Kidney (tissue), 14 donors: ENCODE results near the gene CELF1. TPM values are rescaled to one million over a fixed set of nuclear protein-coding genes. Genes with fewer than 3 reads are reported as not detected.
A peak's percentile ranks its signal among the peaks of the same experiment; 100 is the strongest.

Experiments used
- DNase-seq, 5 donors: peaks; one replicate each; pipeline ENCODE4 v3.0.0-alpha.2; 2013 to 2020
- FAIRE-seq: peaks from 2 replicates; lab custom pipeline; 2012; peaks lifted over from hg19 to GRCh38; lab: Jason Lieb, UNC
- H3K27ac ChIP-seq, 2 donors: one replicate each; pipeline ENCODE4 v1.7.0; 2013; ENCODE audit warnings: low read depth in 2 of 2, low read length in 2 of 2, inconsistent platforms in 1 of 2
- H3K27me3 ChIP-seq: one replicate; pipeline ENCODE4 v1.7.1; 2013; ENCODE audit warnings: low read length, inconsistent platforms; ENCODE audit not compliant: control insufficient read depth, insufficient read depth
- H3K36me3 ChIP-seq, 3 donors: one replicate each; pipeline versions ENCODE4 v1.7.0 to v1.7.1; 2013; ENCODE audit warnings: low read length in 3 of 3, control low read depth in 1 of 3, inconsistent platforms in 1 of 3; ENCODE audit not compliant: insufficient read depth in 3 of 3, control insufficient read depth in 2 of 3
- H3K4me1 ChIP-seq, 3 donors: one replicate each; pipeline versions ENCODE4 v1.7.0 to v1.7.1; 2013; ENCODE audit warnings: low read length in 3 of 3, inconsistent platforms in 1 of 3, low read depth in 1 of 3; ENCODE audit not compliant: control insufficient read depth in 2 of 3, insufficient read depth in 2 of 3
- H3K4me3 ChIP-seq, 3 donors: one replicate each; pipeline versions ENCODE4 v1.7.0 to v1.8.1; 2013; ENCODE audit warnings: low read length in 3 of 3, control low read depth in 1 of 3, inconsistent platforms in 1 of 3
- H3K9ac ChIP-seq, 3 donors: one replicate each; pipeline versions ENCODE4 v1.7.0 to v1.7.1; 2013; ENCODE audit warnings: low read length in 3 of 3, control low read depth in 1 of 3, inconsistent platforms in 1 of 3
- H3K9me3 ChIP-seq, 3 donors: one replicate each; pipeline versions ENCODE4 v1.7.0 to v1.7.1; 2013; ENCODE audit warnings: low read length in 3 of 3, control low read depth in 1 of 3, inconsistent platforms in 1 of 3; ENCODE audit not compliant: control insufficient read depth in 2 of 3, insufficient read depth in 1 of 3
- CTCF ChIP-seq: IDR thresholded peaks from 3 replicates; pipeline ENCODE4 v1.5.1; 2012; ENCODE audit warnings: mild to moderate bottlenecking, moderate library complexity, borderline replicate concordance; ENCODE audit not compliant: insufficient read depth; ENCODE audit errors: extremely low read depth
- intact Hi-C: fragments of 100-400 bp; cut with DNase I; formaldehyde crosslinking; loops from one replicate; pipeline ENCODE4 v1.11.1; 2022
- polyA plus RNA-seq: library from polyadenylated mRNA; stranded (reverse); fragments of 350-450 nt; fragmentation: Illumina TruSeq; extraction: RNeasy Lipid Tissue Mini Kit (QIAGEN cat#74804); gene quantifications from one replicate; pipeline ENCODE4 v1.2.3, GENCODE V29; 2014; ENCODE audit warnings: low read depth, low replicate concordance; ENCODE audit not compliant: insufficient read depth
- total RNA-seq: library from RNA; stranded (reverse); fragmentation: NEBNext Ultra II Directional; extraction: Animal tissue kit (Norgen Biotek cat#: 25700); gene quantifications from one replicate; pipeline ENCODE4 v1.2.1, GENCODE V29; 2021
- donor health status: control.
- donor health status: control.
- donor health status: control.
- donor health status: control.
- donor health status: control.
- donor health status: DM: yes; HTN: yes; CAD: no.
- donor health status: Normal renal cell carcinoma (clear cell type).

Gene CELF1
- total and polyA plus RNA-seq, 2 donors from 2014 or later, result 30.8 to 115 TPM

GRCh38 chr11:47501101-47501500, 51.8 kb downstream of the CELF1 start:
- H3K9ac ChIP-seq, result no peak overlapping the region
- TF ChIP-seq CTCF, result no peak
- FAIRE-seq, result no peak
- no peak overlapping the region for H3K4me3 ChIP-seq
- peaks cover 0 to 27% (median 11%) of the 10 kb centered on the region in 3 donors for H3K4me1 ChIP-seq
- H3K27ac ChIP-seq, result no peak overlapping the region
- H3K36me3 ChIP-seq, result peaks cover 0 to 4% (median 3%) of the 10 kb centered on the region in 3 donors
- peak in 3 of 5 donors; percentile 36 to 53 (median 46) for DNase-seq
- no peaks in the 10 kb centered on the region for H3K9me3 ChIP-seq
- intact Hi-C loops, result no loop called here
- no peaks in the 10 kb centered on the region for H3K27me3 ChIP-seq

- H3K27ac ChIP-seq, result no peak overlapping the region
- no peak for TF ChIP-seq CTCF
Measured at GRCh38 chr11:47500121-47500520, 52.8 kb downstream of the CELF1 start.

GRCh38 chr11:47499614-47500013, 53.3 kb downstream of the CELF1 start:
- TF ChIP-seq CTCF, result no peak
- Histone ChIP-seq H3K27me3 (no peaks in the 10 kb centered on the region), H3K4me3 (no peak overlapping the region), H3K27ac (peak overlapping the region in 1 of 2 donors; percentile 10), H3K9me3 (no peaks in the 10 kb centered on the region), H3K9ac (no peak overlapping the region), H3K36me3 (peaks cover 0 to 4% (median 3%) of the 10 kb centered on the region in 3 donors), H3K4me1 (peaks cover 0 to 30% (median 11%) of the 10 kb centered on the region in 3 donors)
- intact Hi-C loops, result no loop called here
- DNase-seq (no peak), FAIRE-seq (no peak)

More at GRCh38 chr11:47500121-47500520, 52.8 kb downstream of the CELF1 start:
- H3K4me3 ChIP-seq, result no peak overlapping the region
- H3K9ac ChIP-seq, result no peak overlapping the region
- H3K36me3 ChIP-seq, result peaks cover 0 to 4% (median 3%) of the 10 kb centered on the region in 3 donors
- intact Hi-C loops, result no loop called here
- DNase-seq (no peak), FAIRE-seq (no peak)
- H3K9me3 ChIP-seq, result no peaks in the 10 kb centered on the region
- H3K4me1 ChIP-seq, result peaks cover 0 to 30% (median 11%) of the 10 kb centered on the region in 3 donors
- H3K27me3 ChIP-seq, result no peaks in the 10 kb centered on the region

GRCh38 chr11:47499161-47499560, 53.8 kb downstream of the CELF1 start:
- Histone ChIP-seq H3K4me3 (no peak overlapping the region), H3K4me1 (peaks cover 0 to 30% (median 11%) of the 10 kb centered on the region in 3 donors), H3K9ac (no peak overlapping the region), H3K27me3 (no peaks in the 10 kb centered on the region), H3K27ac (peak overlapping the region in 1 of 2 donors; percentile 10), H3K9me3 (no peaks in the 10 kb centered on the region), H3K36me3 (peaks cover 0 to 4% (median 3%) of the 10 kb centered on the region in 3 donors)
- no peak for FAIRE-seq
- intact Hi-C loops, result no loop called here
- DNase-seq, result no peak
- TF ChIP-seq CTCF, result no peak
